Endothelial cell of umbilical vein (primary cell): ENCODE data around the gene PEG3. TPM values are rescaled to one million over a fixed set of nuclear protein-coding genes. Genes with fewer than 3 reads are reported as not detected.

Experiments used
- BruUV-seq: library from RNA; stranded (reverse); fragments of 400-500 nt; replicated peaks from 2 replicates; lab custom pipeline; 2021; lab: Mats Ljungman, UMichigan
- CTCF ChIA-PET: fragments of 300-600, 350-600 bp; sonication (Branson Sonifier 250); formaldehyde crosslinking; loops from one replicate; lab custom pipeline; 2021; ENCODE audit warnings: antibody characterized with exemption, inconsistent platforms; lab: Charles Lee
- POLR2A ChIA-PET: fragments of 300-600, 350-600 bp; sonication (Branson Sonifier 250); formaldehyde crosslinking; loops from one replicate; lab custom pipeline; 2021; ENCODE audit warnings: antibody characterized with exemption, inconsistent platforms; lab: Charles Lee
- DNase-seq: peaks from one replicate; pipeline ENCODE4 v3.0.0-alpha.2; 2011; ENCODE audit warnings: low read depth, low spot score
- FAIRE-seq: peaks from 2 replicates; lab custom pipeline; 2011; peaks lifted over from hg19 to GRCh38; lab: Jason Lieb, UNC
- H2AFZ ChIP-seq: 2 replicates; pipeline ENCODE4 v1.6.0; 2012; ENCODE audit warnings: low read depth, low read length, control low read depth, inconsistent platforms
- H3K27ac ChIP-seq: 2 replicates; pipeline ENCODE4 v1.5.1; 2011; ENCODE audit warnings: low read depth, mild to moderate bottlenecking, control low read depth, low read length, moderate library complexity; ENCODE audit not compliant: insufficient read depth
- H3K27me3 ChIP-seq, 2 experiments: 2 replicates each; pipeline versions ENCODE4 v1.6.0 to v1.6.1; 2011; ENCODE audit warnings: low read length in 2 of 2, mixed read lengths in 1 of 2; ENCODE audit not compliant: control insufficient read depth in 2 of 2, insufficient read depth in 2 of 2
- H3K36me3 ChIP-seq, 2 experiments: 2 replicates in 1 of 2; 3 replicates in 1 of 2; pipeline ENCODE4 v1.5.1; 2011; ENCODE audit warnings: low read length in 2 of 2, mild to moderate bottlenecking in 1 of 2, moderate library complexity in 1 of 2; ENCODE audit not compliant: control insufficient read depth in 2 of 2, insufficient read depth in 2 of 2; ENCODE audit errors: extremely low read depth in 1 of 2
- H3K4me1 ChIP-seq: 3 replicates; pipeline ENCODE4 v1.5.1; 2011; ENCODE audit warnings: mild to moderate bottlenecking, low read length; ENCODE audit not compliant: control insufficient read depth, insufficient read depth; ENCODE audit errors: extremely low read depth
- H3K4me2 ChIP-seq: 2 replicates; pipeline ENCODE4 v1.6.1; 2011; ENCODE audit warnings: low read length, control low read depth, mixed read lengths; ENCODE audit not compliant: insufficient read depth
- H3K4me3 ChIP-seq, 3 experiments: fragments of 200-600 bp in 1 of 3; sonication (generic), shearing (Covaris generic) in 1 of 3; replicated peaks in 1 of 3; 2 replicates each; pipeline ENCODE4 v1.5.1; 2011 to 2016; ENCODE audit warnings: control low read depth in 3 of 3, low read length in 3 of 3, mild to moderate bottlenecking in 2 of 3, inconsistent platforms in 1 of 3, low read depth in 1 of 3, moderate library complexity in 1 of 3; ENCODE audit not compliant: insufficient read depth in 1 of 3
- H3K79me2 ChIP-seq: 2 replicates; pipeline ENCODE4 v1.6.0; 2012; ENCODE audit warnings: low read length, inconsistent platforms; ENCODE audit not compliant: control insufficient read depth, insufficient read depth
- H3K9ac ChIP-seq: replicated peaks from 2 replicates; pipeline ENCODE3; 2011; ENCODE audit warnings: low read length, control low read depth; ENCODE audit not compliant: insufficient read depth; ENCODE audit errors: extremely low read depth
- H3K9me1 ChIP-seq: replicated peaks from 3 replicates; pipeline ENCODE4 v1.6.0; 2011; ENCODE audit warnings: mild to moderate bottlenecking, low read length; ENCODE audit not compliant: control insufficient read depth, insufficient read depth; ENCODE audit errors: extremely low read depth
- H3K9me3 ChIP-seq: replicated peaks from 2 replicates; pipeline ENCODE4 v1.5.1; 2012; ENCODE audit warnings: low read length, inconsistent platforms; ENCODE audit not compliant: control insufficient read depth, insufficient read depth
- H4K20me1 ChIP-seq: replicated peaks from 2 replicates; pipeline ENCODE3; 2011; ENCODE audit warnings: mild to moderate bottlenecking, low read length; ENCODE audit not compliant: control insufficient read depth, insufficient read depth; ENCODE audit errors: extremely low read depth
- EZH2 ChIP-seq: IDR thresholded peaks from 2 replicates; pipeline ENCODE4 v1.6.1; 2012; ENCODE audit warnings: borderline replicate concordance, low read depth, mild to moderate bottlenecking, moderate library complexity, low read length, inconsistent platforms; ENCODE audit not compliant: severe bottlenecking
- FOS ChIP-seq: IDR thresholded peaks from 2 replicates; pipeline ENCODE4 v1.6.1; 2011; ENCODE audit warnings: mild to moderate bottlenecking, low read length, moderate library complexity, borderline replicate concordance; ENCODE audit not compliant: insufficient read depth
- GATA2 ChIP-seq: IDR thresholded peaks from 2 replicates; pipeline ENCODE4 v1.7.0; 2011; ENCODE audit warnings: low read depth, mild to moderate bottlenecking, moderate library complexity, mixed read lengths, low read length; ENCODE audit not compliant: insufficient read length, insufficient read depth
- JUN ChIP-seq: IDR thresholded peaks from 2 replicates; pipeline ENCODE4 v1.6.1; 2011; ENCODE audit warnings: borderline replicate concordance, low read depth; ENCODE audit not compliant: insufficient read length, insufficient read depth
- MYC ChIP-seq: IDR thresholded peaks from one replicate; pipeline ENCODE4 v1.6.1; 2011; ENCODE audit warnings: mild to moderate bottlenecking, low read depth, low read length
- POLR2A ChIP-seq: IDR thresholded peaks from 2 replicates; pipeline ENCODE4 v1.6.1; 2012; ENCODE audit warnings: low read depth, mild to moderate bottlenecking, control low read depth, low read length
- POLR2AphosphoS5 ChIP-seq: IDR thresholded peaks from 2 replicates; pipeline ENCODE4 v1.6.1; 2012; ENCODE audit warnings: low read depth, mild to moderate bottlenecking, control low read depth, low read length, moderate library complexity; ENCODE audit not compliant: insufficient read depth
- dilution Hi-C: fragments of 300-500 bp; cut with MboI; formaldehyde crosslinking; loops from one replicate; pipeline ENCODE4 v1.15.0; 2019; ENCODE audit warnings: low sequenced_read_pairs; ENCODE audit not compliant: extremely low pct_ligation_motif_present
- intact Hi-C: fragments of 100-400 bp; cut with micrococcal nuclease; formaldehyde crosslinking; loops from one replicate; pipeline ENCODE4 v1.10.0; 2022
- polyA plus RNA-seq, 4 experiments: library from polyadenylated mRNA; depleted of rRNA in 3 of 4; stranded (reverse) in 3 of 4; unstranded in 1 of 4; fragments of >200 nt; gene quantifications; 2 replicates each; pipeline versions ENCODE4 v1.2.1 to v1.2.3, GENCODE V29; 2011 to 2012; ENCODE audit warnings: missing spikeins in 1 of 4
- total RNA-seq: library from RNA; stranded (reverse); gene quantifications from 2 replicates; pipeline ENCODE4 v1.2.3, GENCODE V29; 2021
- TF ChIP-seq, protein P1 (sequence below), 2 donors: IDR thresholded peaks; 1 replicate in 1 of 2; 2 replicates in 1 of 2; pipeline ENCODE4 v1.5.1; 2011; ENCODE audit warnings: low read length in 2 of 2, mild to moderate bottlenecking in 2 of 2, moderate library complexity in 2 of 2, control low read depth in 1 of 2, inconsistent platforms in 1 of 2, low read depth in 1 of 2; ENCODE audit not compliant: insufficient read depth in 1 of 2; ENCODE audit errors: extremely low read depth in 1 of 2
- TF ChIP-seq, protein P2 (sequence below): IDR thresholded peaks from 2 replicates; pipeline ENCODE4 v1.6.1; 2011; ENCODE audit not compliant: insufficient read depth, insufficient read length

PEG3 gene
- total and polyA plus RNA-seq, 2 donors (not counting 3 experiments of a cell fraction or from before 2014, with no cell fraction given), result 0.27 TPM; not detected in 1

DNA sequence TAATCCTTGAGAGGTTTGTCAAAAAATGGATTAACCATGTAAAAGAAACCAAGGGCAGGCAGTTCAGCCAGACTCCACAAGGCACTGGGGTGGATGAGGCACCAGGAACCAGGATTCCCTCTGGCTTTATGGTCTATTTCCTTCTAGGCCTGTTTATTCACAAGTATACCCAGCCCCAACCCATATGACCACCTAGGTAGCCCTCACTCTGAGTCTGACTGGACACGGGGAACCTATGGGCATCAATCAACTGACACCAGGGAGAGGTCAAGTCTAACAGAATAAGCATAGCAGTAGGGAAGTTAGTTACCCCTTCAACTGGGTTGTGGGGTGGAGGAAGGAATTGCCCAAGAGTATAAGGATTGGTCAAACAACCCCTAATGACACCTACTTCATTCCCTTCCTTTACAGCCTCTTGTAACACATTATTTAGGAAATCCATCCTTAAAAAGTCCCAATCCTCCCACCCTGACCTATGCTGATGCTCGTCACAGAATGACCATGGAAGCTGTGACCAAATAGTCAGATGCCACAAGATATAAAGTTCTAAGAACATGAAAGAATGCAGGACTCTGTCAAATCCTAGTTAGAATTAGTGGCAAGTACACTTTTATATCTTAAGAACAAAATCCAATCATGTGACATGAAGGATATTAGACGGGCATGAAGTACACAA lies 31.7 kb downstream of the PEG3 start:
- FAIRE-seq (no peak), DNase-seq (no peak)
- no peaks in the 10 kb centered on the region for H3K79me2 ChIP-seq
- no peaks in the 10 kb centered on the region for H3K4me1 ChIP-seq
- H3K27me3 ChIP-seq, result no peaks in the 10 kb centered on the region
- H2AFZ ChIP-seq, result no peak overlapping the region
- TF ChIP-seq GATA2 (no peak), JUN (no peak), POLR2AphosphoS5 (no peak), POLR2A (no peak), MYC (no peak), EZH2 (no peak), FOS (no peak)
- TF ChIP-seq, protein P1, sequence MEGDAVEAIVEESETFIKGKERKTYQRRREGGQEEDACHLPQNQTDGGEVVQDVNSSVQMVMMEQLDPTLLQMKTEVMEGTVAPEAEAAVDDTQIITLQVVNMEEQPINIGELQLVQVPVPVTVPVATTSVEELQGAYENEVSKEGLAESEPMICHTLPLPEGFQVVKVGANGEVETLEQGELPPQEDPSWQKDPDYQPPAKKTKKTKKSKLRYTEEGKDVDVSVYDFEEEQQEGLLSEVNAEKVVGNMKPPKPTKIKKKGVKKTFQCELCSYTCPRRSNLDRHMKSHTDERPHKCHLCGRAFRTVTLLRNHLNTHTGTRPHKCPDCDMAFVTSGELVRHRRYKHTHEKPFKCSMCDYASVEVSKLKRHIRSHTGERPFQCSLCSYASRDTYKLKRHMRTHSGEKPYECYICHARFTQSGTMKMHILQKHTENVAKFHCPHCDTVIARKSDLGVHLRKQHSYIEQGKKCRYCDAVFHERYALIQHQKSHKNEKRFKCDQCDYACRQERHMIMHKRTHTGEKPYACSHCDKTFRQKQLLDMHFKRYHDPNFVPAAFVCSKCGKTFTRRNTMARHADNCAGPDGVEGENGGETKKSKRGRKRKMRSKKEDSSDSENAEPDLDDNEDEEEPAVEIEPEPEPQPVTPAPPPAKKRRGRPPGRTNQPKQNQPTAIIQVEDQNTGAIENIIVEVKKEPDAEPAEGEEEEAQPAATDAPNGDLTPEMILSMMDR (IDR thresholded peaks at IDR 0.05; ENCODE audit: extremely low read depth in 1 of 2, insufficient read depth in 1 of 2, low read depth in 1 of 2, low read length in 2 of 2), result no peak
- TF ChIP-seq, protein P2, sequence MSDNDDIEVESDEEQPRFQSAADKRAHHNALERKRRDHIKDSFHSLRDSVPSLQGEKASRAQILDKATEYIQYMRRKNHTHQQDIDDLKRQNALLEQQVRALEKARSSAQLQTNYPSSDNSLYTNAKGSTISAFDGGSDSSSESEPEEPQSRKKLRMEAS, result no peak
- no peak overlapping the region for H3K9ac ChIP-seq
- no peaks in the 10 kb centered on the region for H3K36me3 ChIP-seq
- H3K4me3 ChIP-seq, result no peak overlapping the region
- dilution Hi-C loops, result no loop called here
- peaks cover 7% of the 10 kb centered on the region for H3K9me3 ChIP-seq
- CTCF ChIA-PET, result no interaction called here
- intact Hi-C loops, result no loop called here
- POLR2A ChIA-PET, result no interaction called here
- no TSS peak for BruUV-seq
- no peaks in the 10 kb centered on the region for H4K20me1 ChIP-seq
- no peak overlapping the region for H3K4me2 ChIP-seq
- H3K9me1 ChIP-seq, result no peaks in the 10 kb centered on the region
- H3K27ac ChIP-seq, result no peak overlapping the region
